PC-3 (cell line): ENCODE data around the gene FAM72C.
"Not testable (repeated sequence)": the region's sequence is repeated elsewhere in the genome, so short reads cannot be mapped to it uniquely, and the experiment has no call there.

ENCODE experiments used
- CTCF ChIP-seq: fragments of 300-600 bp; sonication (generic); conservative IDR thresholded peaks from 2 replicates; pipeline ENCODE4 v1.5.1; 2017; ENCODE audit warnings: antibody characterized with exemption, low read depth, mild to moderate bottlenecking, low read length
- EZH2 ChIP-seq: fragments of 300-600 bp; sonication (generic); IDR thresholded peaks from one replicate; pipeline ENCODE4 v1.6.1; 2017; ENCODE audit warnings: antibody characterized with exemption, mild to moderate bottlenecking, low read length; ENCODE audit not compliant: unreplicated experiment

GRCh38 chr1:143913705-143914104, 58.1 kb downstream of the FAM72C start:
- not testable (repeated sequence) for TF ChIP-seq CTCF, EZH2
